ENCODE measurements around the gene KLRC4.
"Not testable (repeated sequence)": the region's sequence is repeated elsewhere in the genome, so short reads cannot be mapped to it uniquely, and the experiment has no call there.

The KLRC4 gene

DNA sequence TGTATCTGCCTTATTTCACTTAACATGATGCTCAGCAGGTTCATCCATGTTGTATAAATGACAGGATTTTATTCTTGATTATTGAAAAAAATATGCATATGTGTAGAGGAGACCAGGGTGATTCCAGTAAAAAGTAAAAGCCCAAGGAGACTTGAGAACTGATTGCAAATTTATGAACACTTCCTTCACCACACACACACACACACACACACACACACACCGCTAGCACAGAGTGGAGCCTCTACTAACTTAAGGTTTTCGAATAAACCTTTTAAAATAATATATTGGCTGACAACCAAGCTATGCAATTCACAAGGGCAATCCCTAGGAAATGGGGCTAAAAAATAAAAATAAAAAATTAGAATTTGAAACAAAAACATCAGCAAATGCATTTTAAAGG is 11.4 kb downstream of the KLRC4 start:
- no peak for DNase-seq

DNA sequence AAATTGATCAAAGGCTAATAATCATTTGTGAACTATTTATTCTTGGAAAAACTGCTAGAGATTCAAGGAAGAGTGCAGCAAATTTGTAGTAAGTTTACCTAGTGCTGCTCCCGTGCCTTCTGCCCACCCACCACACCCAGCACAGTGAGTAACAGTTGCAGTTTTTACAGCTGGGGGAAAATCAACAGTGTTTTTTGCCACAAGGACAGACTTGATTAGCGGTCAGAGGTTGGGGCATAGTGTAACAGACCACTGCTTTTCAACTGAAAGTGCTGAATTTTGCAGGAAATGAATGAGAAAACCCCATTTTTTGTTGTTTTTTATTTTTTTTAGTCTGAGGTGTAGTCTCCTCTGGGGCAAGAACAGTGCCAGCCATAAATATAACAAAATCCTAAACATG is 12.3 kb downstream of the KLRC4 start:
- DNase-seq: no peak

DNA sequence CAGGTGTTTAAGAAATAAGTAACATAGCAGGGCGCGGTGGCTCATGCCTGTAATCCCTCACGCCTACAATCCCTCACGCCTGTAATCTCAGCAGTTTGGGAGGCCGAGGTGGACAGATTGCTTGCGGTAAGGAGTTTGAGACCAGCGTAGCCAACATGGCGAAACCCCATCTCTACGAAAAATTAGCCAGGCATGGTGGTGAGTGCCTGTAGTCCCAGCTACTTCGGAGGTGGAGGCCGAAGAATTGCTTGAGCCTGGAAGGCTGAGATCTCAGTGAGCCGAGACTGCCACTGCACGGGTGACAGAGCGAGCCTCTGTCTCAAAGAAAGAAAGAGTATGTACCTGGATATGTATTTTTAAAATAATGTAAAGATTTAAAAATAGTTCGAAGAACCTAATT is 13.4 kb downstream of the KLRC4 start:
- not testable (repeated sequence) for DNase-seq

DNA sequence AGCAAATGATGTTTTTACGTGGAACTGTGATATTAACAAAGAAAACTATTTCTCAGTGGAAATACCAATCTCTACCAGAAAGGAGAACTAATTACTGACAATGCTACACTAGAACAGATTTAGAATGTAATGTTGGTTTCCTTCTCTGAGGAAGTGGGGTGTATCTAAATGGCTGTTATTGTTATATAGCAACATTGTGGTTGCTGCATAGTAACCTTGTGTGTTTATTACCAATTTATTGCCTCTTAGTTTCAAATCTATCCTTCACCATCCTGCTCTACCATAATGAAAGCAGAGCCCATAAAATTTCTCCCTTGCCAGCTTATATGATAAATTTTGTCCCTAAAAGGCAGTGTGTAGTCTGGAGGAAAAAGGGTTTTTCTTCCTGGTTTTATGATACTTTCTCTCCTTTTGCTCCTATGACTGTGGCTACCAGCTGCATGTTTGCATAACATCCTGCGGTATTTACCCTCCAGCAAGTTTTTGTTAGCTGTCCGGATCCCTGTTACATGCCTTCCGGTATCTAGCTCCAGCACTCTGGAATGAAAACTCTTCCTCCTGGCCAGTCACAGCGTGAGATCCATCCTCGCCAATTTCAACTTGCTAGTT is 14.1 kb downstream of the KLRC4 start:
- no peak for DNase-seq

DNA sequence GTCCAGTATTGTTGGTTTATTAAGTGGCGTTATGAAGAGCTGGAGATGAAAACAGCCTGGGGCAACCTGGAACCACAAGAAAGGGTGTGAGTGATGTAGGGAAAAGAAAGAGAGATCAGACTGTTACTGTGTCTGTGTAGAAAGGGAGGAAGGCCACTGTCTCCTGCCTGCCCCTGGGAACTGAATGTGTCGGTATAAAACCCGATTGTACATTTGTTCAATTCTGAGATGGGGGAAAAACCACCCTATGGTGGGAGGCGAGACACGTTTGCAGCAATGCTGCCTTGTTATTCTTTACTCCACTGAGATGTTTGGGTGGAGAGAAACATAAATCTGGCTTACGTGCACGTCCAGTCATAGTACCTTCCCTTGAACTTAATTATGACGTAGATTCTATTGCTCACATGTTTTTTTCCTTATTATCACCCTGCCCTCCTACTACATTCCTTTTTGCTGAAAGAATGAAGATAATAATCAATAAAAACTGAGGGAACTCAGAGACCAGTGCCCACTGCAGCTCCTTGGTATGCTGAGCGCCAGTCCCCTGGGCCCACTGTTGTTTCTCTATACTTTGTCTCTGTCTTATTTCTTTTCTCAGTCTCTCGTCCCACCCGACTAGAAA is 14.9 kb downstream of the KLRC4 start:
- not testable (repeated sequence) for DNase-seq

DNA sequence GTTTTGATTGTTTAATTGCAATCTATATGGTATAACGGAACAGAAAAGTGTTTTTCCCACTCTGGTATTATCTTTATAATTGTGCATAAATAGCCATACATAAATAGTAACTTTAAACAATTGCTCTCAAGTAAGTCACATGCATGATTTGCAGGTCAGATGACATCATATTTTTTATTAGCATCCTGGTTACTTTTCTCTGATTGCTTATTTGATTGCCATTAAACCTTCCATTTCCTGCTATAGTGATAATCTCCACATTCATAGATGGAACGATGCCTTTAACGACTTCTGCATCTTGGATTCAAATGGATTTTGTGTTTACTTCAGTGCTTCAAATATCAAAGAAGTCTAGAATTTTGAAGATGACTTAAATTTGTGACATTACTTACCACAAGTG is 16.3 kb downstream of the KLRC4 start:
- DNase-seq: no peak

DNA sequence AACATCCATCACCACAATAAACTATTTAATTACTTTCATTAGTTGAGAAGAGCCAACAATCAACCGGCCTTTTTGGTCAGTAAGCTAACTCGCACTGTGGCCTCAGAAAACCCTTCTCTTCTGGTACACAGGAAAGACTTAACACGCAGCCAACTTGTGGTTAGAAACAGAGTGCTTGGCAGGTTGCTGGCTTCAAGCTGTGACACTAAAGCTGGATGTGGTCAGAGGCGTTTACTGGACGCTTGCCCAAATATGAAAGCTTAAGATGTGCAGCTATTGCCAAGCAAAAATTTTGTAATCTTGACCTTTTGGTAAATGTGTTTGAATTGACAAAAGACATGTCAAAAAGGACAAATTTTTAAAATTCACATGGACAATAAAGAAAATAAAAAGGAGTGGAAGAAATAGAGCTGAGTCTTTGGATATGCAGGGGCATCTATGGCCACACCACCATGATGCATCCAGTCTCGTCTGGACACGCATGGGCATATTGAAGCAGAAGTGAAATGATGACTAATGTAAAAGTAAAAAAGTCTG is 17.1 kb downstream of the KLRC4 start:
- peak in 5 of 58 donors; percentile 6 to 38 (median 7) for DNase-seq

DNA sequence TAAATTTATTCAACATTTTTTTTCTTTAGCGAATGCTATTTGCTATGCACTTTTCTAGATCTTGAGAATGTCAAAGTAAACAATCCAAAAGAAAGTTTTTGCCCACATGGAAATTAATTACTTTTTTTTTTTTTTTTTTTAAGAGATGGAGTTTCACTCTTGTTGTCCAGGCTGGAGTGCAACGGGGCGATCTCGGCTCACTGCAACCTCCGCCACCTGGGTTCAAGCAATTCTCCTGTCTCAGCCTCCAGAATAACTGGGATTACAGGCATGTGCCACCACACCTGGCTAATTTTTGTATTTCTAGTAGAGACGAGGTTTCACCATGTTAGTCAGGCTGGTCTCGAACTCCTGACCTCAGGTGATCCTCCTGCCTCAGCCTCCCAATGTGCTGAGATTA is 18.6 kb downstream of the KLRC4 start:
- DNase-seq: not testable (repeated sequence)

DNA sequence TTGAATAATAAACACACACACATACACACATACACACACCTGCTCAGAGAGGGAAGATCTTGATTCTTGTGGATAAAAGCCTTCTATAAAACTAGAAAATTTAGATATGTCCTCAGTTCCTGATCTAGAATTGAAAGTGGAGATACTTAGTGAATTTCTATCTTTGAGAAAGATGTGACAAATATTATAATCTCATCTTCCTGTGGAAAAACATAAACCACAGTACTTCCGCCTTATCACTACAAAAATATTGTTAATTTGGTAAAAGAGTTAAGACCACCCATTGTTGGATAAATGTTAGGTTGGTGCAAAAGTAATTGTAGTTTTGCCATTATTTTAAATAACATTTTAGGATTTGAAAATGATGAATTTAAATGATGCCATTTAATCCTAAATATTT is 19.7 kb downstream of the KLRC4 start, which contains the start of gene KLRK1:
Gene KLRK1, minus strand, starts transcription at position 138 of the 400 bp plus-strand sequence. CDS start 1,231 bp downstream, outside the sequence.
- no peak for DNase-seq

DNA sequence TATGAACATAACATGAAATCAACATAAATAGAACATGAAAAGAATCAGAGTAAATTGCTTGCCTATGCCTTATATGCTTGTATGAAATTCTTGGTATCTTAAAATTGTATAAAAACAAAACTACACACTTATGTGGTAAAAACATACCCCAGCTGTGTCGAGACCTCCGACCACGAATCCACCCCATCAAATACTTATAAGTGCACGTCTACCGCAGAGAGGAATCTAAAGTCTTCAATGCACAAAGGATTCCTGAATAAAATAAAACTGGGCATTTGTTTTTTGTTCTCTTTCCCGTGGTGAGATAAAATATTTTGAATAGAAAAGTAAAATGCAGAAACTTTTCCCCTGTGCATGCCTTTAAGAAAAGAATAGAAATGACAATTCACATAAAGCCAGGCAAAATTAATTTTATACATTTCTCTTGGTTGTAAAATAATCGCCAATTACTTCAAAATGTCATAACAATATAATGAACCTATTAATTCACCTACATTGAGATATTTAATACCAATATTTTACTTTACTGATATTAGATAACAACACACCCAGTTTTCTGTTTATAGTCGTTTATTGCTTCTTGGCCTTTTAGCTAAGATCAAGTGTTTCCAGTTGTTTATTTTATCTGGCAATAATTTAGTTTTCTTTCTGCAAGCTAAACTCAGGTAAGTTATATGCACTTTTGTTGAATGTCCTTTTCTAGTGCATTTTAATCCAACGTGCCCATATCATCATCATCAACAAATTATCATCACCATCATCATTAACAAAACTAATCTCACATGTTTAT is 20.7 kb downstream of the KLRC4 start:
- DNase-seq: no peak

DNA sequence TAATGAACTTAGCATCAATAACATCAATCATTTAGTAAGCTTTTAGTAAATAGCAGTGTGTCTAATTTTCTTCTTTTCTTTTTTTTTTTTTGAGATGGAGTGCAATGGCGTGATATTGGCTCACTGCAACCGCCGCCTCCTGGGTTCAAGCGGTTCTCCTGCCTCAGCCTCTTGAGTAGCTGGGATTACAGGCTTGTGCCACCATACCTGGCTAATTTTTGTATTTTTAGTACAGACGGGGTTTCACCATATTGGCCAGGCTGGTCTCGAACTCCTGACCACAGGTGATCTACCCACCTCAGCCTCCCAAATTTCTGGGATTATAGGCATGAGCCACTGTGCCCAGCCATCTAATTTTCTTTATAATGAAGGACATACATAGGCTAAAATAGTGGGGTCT is 22.1 kb downstream of the KLRC4 start:
- DNase-seq: not testable (repeated sequence)

DNA sequence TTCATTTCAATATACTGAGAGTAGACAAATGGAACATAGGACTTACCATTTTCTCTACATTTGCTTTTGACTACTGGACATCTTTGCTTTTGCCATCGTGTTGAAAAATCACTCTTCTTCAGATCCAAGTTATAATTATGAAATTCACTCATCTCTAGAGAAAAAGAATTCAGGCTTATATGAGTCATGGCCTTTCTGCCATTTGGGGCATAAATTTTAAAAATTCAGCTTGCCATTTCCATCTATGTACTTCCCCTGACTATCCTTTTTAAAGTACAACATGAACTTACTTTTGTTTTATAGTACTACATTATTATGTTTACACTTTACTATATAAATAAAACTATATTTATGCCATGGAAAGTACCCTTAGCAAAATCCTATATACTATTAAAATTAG is 22.7 kb downstream of the KLRC4 start:
- no peak for DNase-seq

DNA sequence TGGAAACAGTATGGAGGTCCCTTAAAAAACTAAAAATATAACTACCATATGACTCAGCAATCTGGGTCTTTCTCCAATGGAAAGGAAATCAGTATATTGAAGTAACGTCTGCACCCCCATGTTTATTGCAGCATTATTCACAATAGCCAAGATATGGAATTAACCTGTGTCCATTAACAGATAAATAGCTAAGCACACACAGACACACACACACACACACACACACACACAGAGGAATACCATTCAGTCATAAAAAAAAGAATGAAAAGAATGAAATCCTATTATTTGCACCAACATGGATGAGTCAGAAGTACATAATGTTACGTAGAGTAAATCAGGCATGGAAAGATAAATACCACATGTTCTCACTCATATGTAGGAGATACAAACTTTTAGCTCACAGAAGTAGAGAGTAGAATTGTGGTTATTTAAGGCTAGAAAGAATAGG is 24.4 kb downstream of the KLRC4 start:
- DNase-seq: no peak

DNA sequence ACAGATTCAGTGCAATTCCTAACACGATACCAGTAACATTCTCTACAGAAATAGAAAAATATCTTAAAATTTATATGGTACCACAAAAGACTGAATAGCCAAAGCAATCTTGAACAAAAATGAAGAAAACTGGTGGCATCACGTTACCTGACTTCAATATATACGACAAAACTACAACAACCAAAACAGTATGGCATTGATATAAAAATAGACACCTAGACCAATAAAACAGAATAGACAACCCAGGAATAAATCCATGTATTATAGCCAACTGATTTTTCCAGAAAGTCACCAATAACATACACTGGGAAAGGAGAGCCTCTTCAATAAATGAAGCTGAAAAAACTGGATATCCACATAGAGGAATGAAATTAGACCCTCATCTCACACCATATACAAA is 25.4 kb downstream of the KLRC4 start:
- DNase-seq: no peak

DNA sequence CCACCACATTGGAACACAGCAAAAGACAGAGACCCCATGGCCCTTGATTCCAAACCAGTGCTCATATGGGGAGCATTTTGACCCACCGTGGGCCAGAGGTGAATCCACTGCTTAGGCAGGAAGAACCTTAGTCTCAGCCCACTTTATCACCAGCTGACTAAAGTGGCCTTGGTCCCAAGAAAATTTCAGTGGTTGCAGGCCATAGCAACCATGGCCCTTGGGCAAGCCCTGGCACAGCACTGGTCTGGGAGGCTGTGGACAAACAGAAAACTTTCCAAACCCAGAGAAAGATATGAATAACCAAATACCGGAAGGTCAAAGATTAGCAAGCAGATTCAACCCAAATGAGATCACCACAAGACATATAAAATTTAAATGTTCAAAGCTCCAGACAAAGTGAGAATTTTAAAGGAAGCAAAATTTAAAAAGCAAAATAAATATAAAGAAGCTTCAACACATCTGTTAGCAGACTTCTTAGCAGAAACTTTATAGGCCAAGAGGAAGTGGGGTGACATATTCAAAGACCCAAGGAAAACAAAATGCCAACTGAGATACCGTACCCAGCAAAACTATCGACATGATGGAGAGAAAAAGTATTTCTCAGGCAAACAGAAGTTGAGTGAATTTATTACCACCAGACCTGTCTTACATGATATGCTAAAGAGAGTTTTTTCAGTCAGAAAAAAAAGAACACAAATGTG is 27.5 kb downstream of the KLRC4 start:
- DNase-seq: no peak

DNA sequence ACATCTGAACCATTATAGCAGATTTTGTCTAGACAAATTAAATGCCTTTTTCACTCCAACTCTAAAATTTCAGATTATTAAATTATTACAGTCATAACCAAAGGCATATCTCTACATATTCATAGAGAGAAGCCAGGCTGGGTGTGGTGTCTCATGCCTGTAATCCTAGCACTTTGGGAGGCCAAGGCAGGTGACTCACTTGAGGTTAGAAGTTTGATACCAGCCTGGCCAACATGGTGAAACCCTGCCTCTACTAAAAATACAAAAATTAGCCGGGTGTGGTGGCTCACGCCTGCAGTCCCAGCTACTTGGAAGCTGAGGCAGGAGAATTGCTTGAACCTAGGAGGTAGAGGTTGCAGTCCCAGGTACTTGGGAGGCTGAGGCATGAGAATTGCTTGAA is 30.8 kb downstream of the KLRC4 start:
- not testable (repeated sequence) for DNase-seq

DNA sequence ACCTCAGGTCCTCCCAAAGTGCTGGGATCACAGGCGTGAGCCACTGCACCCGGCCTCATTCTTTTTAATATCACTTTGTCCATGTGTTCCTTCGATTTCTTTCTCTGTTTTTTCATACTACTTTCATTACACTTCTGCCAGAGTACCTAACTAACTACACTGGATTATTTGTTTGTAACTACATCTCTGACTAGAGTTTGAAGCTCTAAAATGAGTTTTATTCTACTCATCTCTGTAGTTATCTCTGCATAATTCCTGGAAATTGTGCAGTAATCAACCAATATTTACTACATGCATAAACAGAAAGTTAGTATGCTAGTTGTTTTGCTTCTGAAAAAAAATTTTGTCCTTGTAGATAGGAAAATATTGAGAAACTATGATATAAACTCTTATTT is 34.9 kb downstream of the KLRC4 start:
- DNase-seq: no peak

DNA sequence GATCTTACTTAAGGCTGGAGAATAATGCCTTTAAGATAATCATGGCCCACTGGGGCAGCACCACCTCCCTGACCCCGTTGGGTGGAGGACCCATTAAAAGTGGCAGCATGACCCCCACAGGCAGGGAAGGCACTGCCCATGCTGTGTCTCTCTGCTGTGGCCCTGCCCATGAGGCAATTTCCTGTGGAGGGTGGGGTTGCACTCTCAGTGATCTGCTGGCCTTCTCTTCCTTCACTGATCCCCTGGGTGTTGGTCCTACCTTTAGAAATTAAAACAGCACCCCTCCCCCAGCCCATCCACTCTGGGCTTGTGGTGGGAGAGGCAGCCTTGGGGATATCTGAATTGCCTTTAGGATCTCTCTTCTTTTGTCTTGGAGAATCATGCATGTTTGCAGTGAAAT is 37.0 kb downstream of the KLRC4 start:
- peak in 2 of 58 donors; percentile 5 to 35 for DNase-seq

DNA sequence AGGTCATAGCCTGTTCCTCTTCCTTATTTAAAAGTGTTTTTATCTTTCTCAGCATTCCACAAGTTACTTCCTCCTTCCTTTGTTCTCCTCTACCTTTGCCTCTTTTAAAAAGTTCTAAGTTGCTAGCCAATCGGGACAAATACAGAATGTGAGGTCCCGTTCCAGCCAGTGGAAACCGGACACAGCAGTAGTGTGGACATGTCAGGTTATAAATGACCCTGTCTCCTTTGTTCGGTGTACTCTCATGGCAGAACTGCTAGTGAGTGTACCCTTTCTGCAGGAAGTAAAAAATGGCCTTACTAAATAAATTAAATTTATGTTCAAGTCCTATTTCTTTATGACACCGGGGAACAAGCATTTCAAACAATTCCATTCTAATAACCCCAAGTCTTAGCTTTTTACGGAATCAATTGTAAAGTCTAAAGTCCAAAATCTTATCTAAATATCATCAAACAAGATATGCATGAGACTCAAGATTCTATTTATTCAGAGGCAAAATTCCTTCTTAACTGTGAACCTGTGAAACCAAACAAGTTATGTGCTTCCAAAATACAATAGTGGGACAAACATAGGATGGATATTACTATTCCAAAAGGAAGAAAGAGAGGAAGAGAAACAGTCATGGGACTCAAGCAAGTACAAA is 37.5 kb downstream of the KLRC4 start:
- DNase-seq: not testable (repeated sequence)

DNA sequence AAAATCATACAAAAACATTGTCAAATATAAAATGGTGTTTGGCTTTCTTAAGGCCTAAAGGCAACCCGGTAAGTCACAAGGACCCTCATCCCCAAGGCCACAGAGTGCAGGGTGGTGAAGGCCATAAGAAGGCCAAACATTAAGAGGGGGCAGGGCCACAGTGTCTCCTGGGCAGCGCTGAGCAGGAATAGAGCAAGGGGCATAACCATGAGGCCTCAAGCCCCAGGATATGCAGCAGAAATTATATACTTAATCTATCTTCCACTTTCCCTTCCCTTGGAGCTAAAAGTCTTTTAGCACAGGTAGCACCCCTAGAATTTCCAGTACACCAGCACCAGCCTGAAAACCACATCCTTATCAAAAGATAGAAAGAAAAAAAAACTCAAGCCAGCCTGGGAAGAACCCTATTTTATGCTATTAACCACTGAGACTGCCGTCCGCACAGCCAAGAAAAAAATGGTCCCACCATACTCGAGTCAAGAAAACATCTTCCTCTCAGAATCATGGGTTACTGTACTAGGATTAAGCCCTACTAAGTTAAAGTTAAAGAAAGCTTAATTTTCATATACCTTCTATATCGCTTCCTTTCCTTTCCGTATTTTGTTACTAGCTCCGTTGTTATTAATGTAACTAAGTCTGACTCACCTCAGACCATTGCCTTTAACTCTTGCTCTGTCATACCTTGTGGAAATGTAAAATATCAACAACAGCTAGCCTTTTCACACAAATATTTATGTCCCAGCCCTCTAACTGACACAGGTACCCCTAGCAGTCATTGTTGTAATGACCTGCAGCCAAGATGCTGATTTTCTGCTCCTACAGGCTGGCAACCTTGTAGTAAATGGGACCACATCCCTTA is 39.8 kb downstream of the KLRC4 start:
- DNase-seq: no peak

All from anterior cingulate cortex (tissue), 58 donors.